COLO829 (cell line): ENCODE data around the gene IL27RA.

ENCODE experiments used
- DNase-seq: peaks from one replicate; pipeline ENCODE4 v3.0.0; 2012; ENCODE audit warnings: low spot score

The IL27RA gene

GRCh38 chr19:14059652-14060155 is 28.1 kb downstream of the IL27RA start:
- no peak for DNase-seq

- no peak for DNase-seq
Observed at GRCh38 chr19:14061081-14061749, 29.7 kb downstream of the IL27RA start.

GRCh38 chr19:14061751-14062557 is 30.4 kb downstream of the IL27RA start, which contains the start of gene PALM3:
Gene PALM3 (minus strand): TSS chr19:14062076. CDS start chr19:14061980, 96 bp downstream.
- no peak for DNase-seq

- DNase-seq: no peak
Observed at GRCh38 chr19:14062558-14062855, 30.9 kb downstream of the IL27RA start.

- no peak for DNase-seq
Observed at GRCh38 chr19:14063105-14063504, 31.5 kb downstream of the IL27RA start.

- DNase-seq: no peak
Observed at GRCh38 chr19:14066134-14066533, 34.6 kb downstream of the IL27RA start.

- DNase-seq: no peak
Observed at GRCh38 chr19:14070268-14071050, 38.9 kb downstream of the IL27RA start.

GRCh38 chr19:14072535-14073260 is 41.1 kb downstream of the IL27RA start, which contains the start of gene MISP3:
Gene MISP3 (plus strand): TSS chr19:14072786. CDS start chr19:14073310, 524 bp downstream.
- DNase-seq: no peak

- DNase-seq: no peak
Observed at GRCh38 chr19:14073261-14073924, 41.8 kb downstream of the IL27RA start.

- DNase-seq: no peak
Observed at GRCh38 chr19:14073925-14074838, 42.6 kb downstream of the IL27RA start.

- DNase-seq: no peak
Observed at GRCh38 chr19:14078411-14078810, 46.8 kb downstream of the IL27RA start.

GRCh38 chr19:14080887-14081796 is 49.6 kb downstream of the IL27RA start:
- peak; percentile 99 for DNase-seq

GRCh38 chr19:14081797-14082674 is 50.5 kb downstream of the IL27RA start:
- no peak for DNase-seq

GRCh38 chr19:14082675-14082960 is 51.1 kb downstream of the IL27RA start:
- no peak for DNase-seq

- DNase-seq: no peak
Observed at GRCh38 chr19:14085309-14085995, 53.9 kb downstream of the IL27RA start, which contains the start of gene C19orf67. Gene C19orf67 (minus strand): TSS chr19:14085783. CDS start chr19:14085627, 156 bp downstream.

GRCh38 chr19:14086098-14086497 is 54.5 kb downstream of the IL27RA start:
- no peak for DNase-seq

- no peak for DNase-seq
Observed at GRCh38 chr19:14088634-14089411, 57.3 kb downstream of the IL27RA start.
